ENCODE results near the gene ARAP2. TPM values are rescaled to one million over a fixed set of nuclear protein-coding genes. Genes with fewer than 3 reads are reported as not detected.

The ARAP2 gene
- total and polyA plus RNA-seq, 9 donors = 0.76 to 77.3 (median 5.9) TPM

DNA sequence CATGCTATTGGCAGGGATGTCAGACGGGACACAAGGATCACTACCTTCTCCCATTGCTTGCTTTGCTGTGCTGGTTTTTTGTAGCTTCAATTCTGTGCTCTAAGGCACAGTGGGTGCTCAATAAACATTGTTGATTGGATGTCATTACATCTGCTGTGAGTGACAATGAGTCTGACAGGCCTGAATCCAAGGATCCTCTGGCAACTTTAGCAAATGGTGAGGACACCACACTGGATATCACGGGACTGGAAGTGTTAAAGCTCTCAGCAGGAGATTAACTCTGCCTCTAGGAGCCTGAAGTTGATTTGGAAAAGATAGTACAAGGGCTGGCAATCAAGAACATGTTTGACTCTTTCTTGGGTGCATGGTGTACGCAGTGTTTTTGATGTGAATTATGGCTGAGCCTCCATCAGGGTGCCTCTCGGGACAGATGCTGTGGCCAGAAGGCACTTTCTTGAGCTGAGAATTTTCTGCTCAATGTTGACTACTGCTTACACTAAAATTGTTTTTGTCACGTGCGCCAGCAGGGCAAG is 217.9 kb downstream of the ARAP2 start:
- Histone ChIP-seq H3K4me1 (ENCODE audit: insufficient read depth) (no peaks in the 10 kb centered on the region), H3K27me3 (no peaks in the 10 kb centered on the region), H3K9me3 (no peaks in the 10 kb centered on the region), H3K27ac (no peak overlapping the region), H3K36me3 (no peaks in the 10 kb centered on the region), H3K4me3 (no peak overlapping the region)
- DNase-seq = no peak
- TF ChIP-seq POLR2A (IDR thresholded peaks at IDR 0.05) = no peak
- TF ChIP-seq EP300 (IDR thresholded peaks at IDR 0.05) = no peak
- no peak for TF ChIP-seq CTCF (IDR thresholded peaks at IDR 0.05)
- 70 to 73% (median 72%) methylated on average over 6 of the region's 6 CpGs for WGBS, 3 donors
- intact Hi-C loops (cut with DNase I) = no loop called here

DNA sequence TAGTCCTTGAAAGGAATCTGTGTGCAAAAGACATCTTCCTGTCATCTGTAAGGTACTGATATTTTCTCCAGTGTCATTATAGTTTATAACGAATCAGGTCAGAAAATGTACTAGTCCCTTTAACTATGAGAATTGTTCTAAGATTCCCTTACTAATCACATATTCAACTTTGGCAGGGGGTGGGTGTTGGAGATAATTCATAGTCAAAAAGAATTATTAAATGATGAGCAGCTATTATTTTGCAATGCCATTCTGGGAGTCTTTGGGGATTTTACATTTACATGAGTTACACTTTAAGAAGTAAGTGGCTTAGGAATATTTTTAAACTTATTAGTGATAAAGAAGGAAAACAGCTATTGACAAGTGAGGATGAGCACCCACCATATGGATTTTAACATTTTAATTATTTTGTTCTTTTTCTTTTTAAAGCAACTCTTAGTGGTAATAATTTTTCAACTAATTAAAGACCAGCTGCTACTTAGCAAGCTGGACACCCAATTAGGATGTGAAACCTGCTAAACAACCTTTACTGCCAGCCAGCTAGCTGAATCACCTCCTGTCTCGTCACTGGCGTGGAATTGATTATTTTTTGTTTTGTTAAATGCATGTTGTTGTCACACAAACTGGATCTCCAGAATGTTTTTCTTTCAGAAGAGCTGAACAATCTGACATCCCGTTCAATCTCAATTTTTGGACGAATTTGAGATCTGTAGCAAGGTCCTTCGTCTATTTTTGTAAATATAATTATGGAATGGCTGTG is 219.2 kb downstream of the ARAP2 start:
- no peak for DNase-seq
- WGBS, 3 donors = 26 to 48% (median 29%) methylated on average over 6 of the region's 6 CpGs
- TF ChIP-seq CTCF (IDR thresholded peaks at IDR 0.05) (no peak), EP300 (IDR thresholded peaks at IDR 0.05) (no peak), POLR2A (IDR thresholded peaks at IDR 0.05) (no peak)
- H3K9me3 ChIP-seq = no peaks in the 10 kb centered on the region
- H3K4me1 ChIP-seq (ENCODE audit: insufficient read depth) = no peaks in the 10 kb centered on the region
- H3K36me3 ChIP-seq = no peaks in the 10 kb centered on the region
- intact Hi-C loops (cut with DNase I) = no loop called here
- H3K27me3 ChIP-seq = no peaks in the 10 kb centered on the region
- no peak overlapping the region for H3K4me3 ChIP-seq
- no peak overlapping the region for H3K27ac ChIP-seq

DNA sequence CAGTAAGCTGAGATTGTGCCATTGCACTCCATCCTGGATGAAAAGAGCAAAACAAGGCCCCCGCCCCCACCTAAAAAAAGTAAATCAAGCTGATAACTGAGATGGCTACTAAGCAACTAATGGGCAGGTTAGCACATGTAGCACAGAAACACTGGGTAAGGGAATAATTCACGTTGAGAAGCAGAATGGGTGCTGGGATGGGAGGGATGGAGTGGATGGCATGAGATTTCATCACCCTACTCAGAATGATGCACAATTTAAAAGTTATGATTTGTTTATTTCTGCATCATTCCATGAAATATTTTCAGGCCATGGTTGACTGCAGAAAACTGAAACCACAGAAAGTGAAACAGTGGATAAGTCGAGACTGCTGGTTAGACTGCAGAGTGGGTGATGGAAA is 224.0 kb downstream of the ARAP2 start:
- intact Hi-C loops (cut with DNase I) = no loop called here
- H3K36me3 ChIP-seq = no peaks in the 10 kb centered on the region
- H3K27ac ChIP-seq = no peak overlapping the region
- no peaks in the 10 kb centered on the region for H3K27me3 ChIP-seq
- H3K4me1 ChIP-seq (ENCODE audit: insufficient read depth) = no peaks in the 10 kb centered on the region
- 76 to 83% (median 81%) methylated on average over 3 of the region's 3 CpGs for WGBS, 3 donors
- no peak for DNase-seq
- TF ChIP-seq EP300 (IDR thresholded peaks at IDR 0.05) (no peak), POLR2A (IDR thresholded peaks at IDR 0.05) (no peak), CTCF (IDR thresholded peaks at IDR 0.05) (no peak)
- H3K4me3 ChIP-seq = no peak overlapping the region
- H3K9me3 ChIP-seq = no peaks in the 10 kb centered on the region

Other genes with a start within 250 kb of the ARAP2 start
- gene DTHD1, start 37.1 kb upstream of the ARAP2 start, total RNA-seq = 10 to 100 TPM in 1 of 7 donors, 1 to 10 TPM in 2, under 1 TPM in 2, not detected in 2; 0.94 to 14.8 (median 1.1) TPM
- gene DTHD1, start 37.1 kb upstream of the ARAP2 start, polyA plus RNA-seq = under 1 TPM; 0.04 to 0.70 TPM